IMR-90 (cell line): ENCODE measurements around the gene CES4A. TPM values are rescaled to one million over a fixed set of nuclear protein-coding genes. Genes with fewer than 3 reads are reported as not detected.

Experiments used
- ATAC-seq: fragments of 200-7000 bp; cut with Tn5 transposase; 2 replicates; pipeline ENCODE4 v1.9.1; 2020; ENCODE audit warnings: low read depth, mild to moderate bottlenecking, moderate library complexity
- BruUV-seq: library from RNA; stranded (reverse); fragments of 400-500 nt; replicated peaks from 2 replicates; lab custom pipeline; 2021; lab: Mats Ljungman, UMichigan
- CTCF ChIA-PET: fragments of 300-600 bp; formaldehyde crosslinking; extraction: SDS; loops from one replicate; lab custom pipeline; 2021; ENCODE audit warnings: antibody characterized with exemption; lab: Yijun Ruan, JAX
- POLR2A ChIA-PET: fragments of 300-600 bp; sonication (Branson Sonifier 250); formaldehyde crosslinking; loops from one replicate; lab custom pipeline; 2022; ENCODE audit warnings: antibody characterized with exemption; ENCODE audit not compliant: unreplicated experiment; lab: Charles Lee
- DNase-seq: peaks from one replicate; pipeline ENCODE4 v3.0.0; 2013
- H2AFZ ChIP-seq: replicated peaks from 2 replicates; pipeline ENCODE3; 2013; ENCODE audit warnings: low read length, mild to moderate bottlenecking; ENCODE audit not compliant: poor library complexity
- H2AK5ac ChIP-seq: 2 replicates; pipeline ENCODE4 v1.6.1; 2013; ENCODE audit warnings: low read depth, low read length, inconsistent platforms
- H2AK9ac ChIP-seq: replicated peaks from 2 replicates; pipeline ENCODE3; 2013; ENCODE audit warnings: mild to moderate bottlenecking, low read depth, low read length, moderate library complexity; ENCODE audit not compliant: poor library complexity
- H2BK120ac ChIP-seq: 2 replicates; pipeline ENCODE4 v1.6.1; 2013; ENCODE audit warnings: low read depth, low read length, inconsistent platforms
- H2BK15ac ChIP-seq: 3 replicates; pipeline ENCODE4 v1.6.1; 2013; ENCODE audit warnings: low read depth, low read length, inconsistent platforms
- H2BK20ac ChIP-seq: 2 replicates; pipeline ENCODE4 v1.6.1; 2013; ENCODE audit warnings: low read depth, mild to moderate bottlenecking, inconsistent platforms, low read length, moderate library complexity
- H2BK5ac ChIP-seq: 2 replicates; pipeline ENCODE4 v1.6.1; 2013; ENCODE audit warnings: mild to moderate bottlenecking, low read depth, low read length, inconsistent platforms; ENCODE audit not compliant: poor library complexity, severe bottlenecking
- H3K14ac ChIP-seq: replicated peaks from 2 replicates; pipeline ENCODE4 v1.6.1; 2013; ENCODE audit warnings: low read depth, low read length, inconsistent platforms
- H3K18ac ChIP-seq: 2 replicates; pipeline ENCODE4 v1.6.1; 2013; ENCODE audit warnings: low read depth, low read length, control low read depth
- H3K23ac ChIP-seq: 2 replicates; pipeline ENCODE4 v1.6.1; 2013; ENCODE audit warnings: low read depth, low read length, inconsistent platforms
- H3K27ac ChIP-seq: 2 replicates; pipeline ENCODE4 v1.5.1; 2013; ENCODE audit warnings: mild to moderate bottlenecking, control low read depth, low read length; ENCODE audit not compliant: insufficient read depth
- H3K27me3 ChIP-seq: 2 replicates; pipeline ENCODE4 v1.6.1; 2013; ENCODE audit warnings: low read length; ENCODE audit not compliant: control insufficient read depth, insufficient read depth
- H3K36me3 ChIP-seq: 2 replicates; pipeline ENCODE4 v1.6.1; 2013; ENCODE audit warnings: low read length, mixed read lengths; ENCODE audit not compliant: control insufficient read depth, insufficient read depth
- H3K4ac ChIP-seq: 2 replicates; pipeline ENCODE4 v1.6.1; 2013; ENCODE audit warnings: low read depth, low read length, inconsistent platforms
- H3K4me1 ChIP-seq: 2 replicates; pipeline ENCODE4 v1.6.1; 2013; ENCODE audit warnings: low read length, mixed read lengths; ENCODE audit not compliant: control insufficient read depth, insufficient read depth
- H3K4me2 ChIP-seq: 2 replicates; pipeline ENCODE4 v1.6.1; 2013; ENCODE audit warnings: low read depth, mild to moderate bottlenecking, control low read depth, low read length, moderate library complexity
- H3K4me3 ChIP-seq: 2 replicates; pipeline ENCODE4 v1.5.1; 2013; ENCODE audit warnings: low read depth, mild to moderate bottlenecking, control low read depth, low read length, moderate library complexity; ENCODE audit not compliant: insufficient read depth
- H3K56ac ChIP-seq: 2 replicates; pipeline ENCODE4 v1.6.1; 2013; ENCODE audit warnings: low read length, inconsistent platforms; ENCODE audit not compliant: insufficient read depth; ENCODE audit errors: extremely low read depth
- H3K79me1 ChIP-seq, 2 experiments: 2 replicates each; pipeline ENCODE4 v1.6.1; 2013; ENCODE audit warnings: low read length in 2 of 2, inconsistent platforms in 1 of 2, low read depth in 1 of 2
- H3K9ac ChIP-seq: 2 replicates; pipeline ENCODE4 v1.6.1; 2013; ENCODE audit warnings: low read depth, low read length, control low read depth
- H3K9me1 ChIP-seq: 2 replicates; pipeline ENCODE4 v1.6.1; 2013; ENCODE audit warnings: low read length, inconsistent platforms; ENCODE audit not compliant: insufficient read depth
- H3K9me3 ChIP-seq: 2 replicates; pipeline ENCODE4 v1.6.1; 2013; ENCODE audit warnings: low read length; ENCODE audit not compliant: control insufficient read depth, insufficient read depth
- H4K20me1 ChIP-seq: 2 replicates; pipeline ENCODE4 v1.6.1; 2013; ENCODE audit warnings: low read length, inconsistent platforms; ENCODE audit not compliant: insufficient read depth
- H4K5ac ChIP-seq: 2 replicates; pipeline ENCODE4 v1.6.1; 2013; ENCODE audit warnings: mild to moderate bottlenecking, low read depth, low read length, control low read depth
- H4K8ac ChIP-seq, 2 experiments: 2 replicates each; pipeline ENCODE4 v1.6.1; 2013; ENCODE audit warnings: low read depth in 2 of 2, low read length in 2 of 2, control low read depth in 1 of 2, inconsistent platforms in 1 of 2
- H4K91ac ChIP-seq: 2 replicates; pipeline ENCODE4 v1.6.1; 2013; ENCODE audit warnings: low read depth, low read length, inconsistent platforms; ENCODE audit not compliant: insufficient read depth
- BHLHE40 ChIP-seq: fragments of 150-350 bp; IDR thresholded peaks from 2 replicates; pipeline ENCODE4 v1.6.1; 2016; ENCODE audit warnings: mild to moderate bottlenecking, low read depth, low read length
- CEBPB ChIP-seq: IDR thresholded peaks from 2 replicates; pipeline ENCODE4 v1.6.1; 2012; ENCODE audit warnings: low read depth, low read length, improper control_type of control experiment
- CHD1 ChIP-seq: IDR thresholded peaks from 2 replicates; pipeline ENCODE4 v1.6.1; 2012; ENCODE audit warnings: low read depth, low read length, improper control_type of control experiment
- CTCF ChIP-seq: conservative IDR thresholded peaks from 2 replicates; pipeline ENCODE4 v1.5.1; 2012; ENCODE audit warnings: mild to moderate bottlenecking, low read depth, low read length, improper control_type of control experiment
- ELK1 ChIP-seq: fragments of 150-350 bp; IDR thresholded peaks from 2 replicates; pipeline ENCODE4 v1.6.1; 2016; ENCODE audit warnings: low read depth, mild to moderate bottlenecking, low read length, moderate library complexity, borderline replicate concordance
- FOS ChIP-seq: fragments of 150-350 bp; IDR thresholded peaks from 2 replicates; pipeline ENCODE4 v1.6.1; 2016; ENCODE audit warnings: low read depth, low read length
- MAFK ChIP-seq: IDR thresholded peaks from 2 replicates; pipeline ENCODE4 v1.6.1; 2012; ENCODE audit warnings: low read depth, low read length, improper control_type of control experiment
- MAZ ChIP-seq: IDR thresholded peaks from 2 replicates; pipeline ENCODE4 v1.6.1; 2012; ENCODE audit warnings: low read depth, mild to moderate bottlenecking, low read length, improper control_type of control experiment, moderate library complexity, borderline replicate concordance
- MXI1 ChIP-seq: IDR thresholded peaks from 2 replicates; pipeline ENCODE4 v1.6.1; 2012; ENCODE audit warnings: low read depth, mild to moderate bottlenecking, low read length, moderate library complexity, borderline replicate concordance
- NFE2L2 ChIP-seq: fragments of 150-350 bp; IDR thresholded peaks from 2 replicates; pipeline ENCODE4 v1.6.1; 2016; ENCODE audit warnings: low read depth, mild to moderate bottlenecking, low read length
- POLR2A ChIP-seq: IDR thresholded peaks from 2 replicates; pipeline ENCODE4 v1.6.1; 2012; ENCODE audit warnings: mild to moderate bottlenecking, low read depth, low read length
- RAD21 ChIP-seq: IDR thresholded peaks from 2 replicates; pipeline ENCODE4 v1.6.1; 2012; ENCODE audit warnings: low read length, improper control_type of control experiment
- RCOR1 ChIP-seq: IDR thresholded peaks from 2 replicates; pipeline ENCODE4 v1.6.1; 2012; ENCODE audit warnings: mild to moderate bottlenecking, low read length, improper control_type of control experiment; ENCODE audit not compliant: insufficient replicate concordance
- RFX5 ChIP-seq: IDR thresholded peaks from 2 replicates; pipeline ENCODE4 v1.8.0; 2012; ENCODE audit warnings: low read depth, mild to moderate bottlenecking, low read length, moderate library complexity
- SMC3 ChIP-seq: fragments of 150-350 bp; IDR thresholded peaks from 2 replicates; pipeline ENCODE4 v1.6.1; 2016; ENCODE audit warnings: low read depth, mild to moderate bottlenecking, antibody characterized with exemption, low read length, moderate library complexity
- USF2 ChIP-seq: fragments of 150-350 bp; IDR thresholded peaks from 2 replicates; pipeline ENCODE4 v1.6.1; 2017; ENCODE audit warnings: mild to moderate bottlenecking, antibody characterized with exemption, low read length, low read depth
- WGBS, 2 experiments: methylation state at CpG; one replicate each; pipeline versions ENCODE4 v1.1.5 to v1.1.7; 2013; ENCODE audit warnings: missing lambda C conversion rate in 2 of 2; ENCODE audit not compliant: insufficient read length in 1 of 2; ENCODE audit errors: extremely low coverage in 2 of 2; 5-methylcytosine and 5-hydroxymethylcytosine counted together
- dilution Hi-C: fragments of 300-500 bp; cut with HindIII; formaldehyde crosslinking; loops from one replicate; pipeline ENCODE4 v1.14.3; 2018; ENCODE audit warnings: low sequenced_read_pairs; ENCODE audit not compliant: unreplicated experiment
- in situ Hi-C: fragments of 300-500 bp; cut with MboI; formaldehyde crosslinking; loops from 3 replicates; pipeline ENCODE4 v1.14.3; 2019; ENCODE audit warnings: low sequenced_read_pairs, inconsistent platforms, mixed read lengths
- intact Hi-C: fragments of 100-400 bp; cut with micrococcal nuclease; formaldehyde crosslinking; loops from 2 replicates; pipeline ENCODE4 v1.10.0; 2022
- polyA plus RNA-seq, 3 experiments: library from polyadenylated mRNA; depleted of rRNA; stranded (reverse); fragments of >200 nt; gene quantifications; 2 replicates each; pipeline ENCODE4 v1.2.3, GENCODE V29; 2012; ENCODE audit warnings: low replicate concordance in 1 of 3
- total RNA-seq: library from RNA; depleted of rRNA; stranded (reverse); fragments of >200 nt; gene quantifications from 2 replicates; pipeline ENCODE4 v1.2.3, GENCODE V29; 2012

The CES4A gene
- total and polyA plus RNA-seq, 2 of the 4 experiments (the other 2 are of a cell fraction), result 0.72 to 4.7 TPM

GRCh38 chr16:66949472-66949871, 38.9 kb upstream of the CES4A start:
- Histone ChIP-seq H4K20me1 (no peaks in the 10 kb centered on the region), H4K8ac (no peak overlapping the region), H3K14ac (no peak overlapping the region), H3K9me1 (no peaks in the 10 kb centered on the region), H3K27ac (no peak overlapping the region), H3K56ac (no peak overlapping the region), H2AK5ac (no peak overlapping the region), H3K23ac (no peak overlapping the region), H3K4ac (no peak overlapping the region), H3K27me3 (peaks cover 16% of the 10 kb centered on the region; the same call in 1 of the 2 replicates), H4K91ac (no peak overlapping the region), H2BK15ac (no peak overlapping the region), H3K36me3 (no peaks in the 10 kb centered on the region), H2AFZ (no peak overlapping the region), H3K4me3 (no peak overlapping the region), H2BK20ac (no peak overlapping the region), H3K18ac (no peak overlapping the region), H2AK9ac (no peak overlapping the region), H2BK120ac (no peak overlapping the region), H3K4me1 (peaks cover 6% of the 10 kb centered on the region), H3K9ac (no peak overlapping the region), H3K79me1 (no peaks in the 10 kb centered on the region), H3K9me3 (peaks cover 2% of the 10 kb centered on the region; the same call in 1 of the 2 replicates), H4K5ac (no peak overlapping the region), H2BK5ac (no peak overlapping the region), H3K4me2 (no peak overlapping the region)
- BruUV-seq, result no TSS peak
- no peak for TF ChIP-seq RCOR1
- TF ChIP-seq BHLHE40, result no peak
- TF ChIP-seq NFE2L2, result no peak
- TF ChIP-seq RFX5, result no peak
- TF ChIP-seq MXI1, result no peak
- TF ChIP-seq MAFK, result no peak
- TF ChIP-seq ELK1, result no peak
- TF ChIP-seq CTCF, result no peak
- TF ChIP-seq RAD21, result no peak
- TF ChIP-seq SMC3, result no peak
- TF ChIP-seq POLR2A, result no peak
- no peak for TF ChIP-seq CHD1
- no peak for TF ChIP-seq CEBPB
- no peak for TF ChIP-seq USF2
- no peak for TF ChIP-seq MAZ
- TF ChIP-seq FOS, result no peak
- intact Hi-C loops (no loop called here), dilution Hi-C loops (no loop called here), in situ Hi-C loops (no loop called here)
- WGBS, 2 experiments, result 86% methylated on average over 3 of the region's 6 CpGs; no CpG with 5 or more reads in 1 of the 2 experiments
- no peak for ATAC-seq
- ChIA-PET CTCF (interaction anchor here (1.5 kb wide), 1 partner anchor 12 kb away, joined by 4 read pairs; the partner anchor contains the start of gene CES3), POLR2A (interaction anchor here (0.7 kb wide), 1 partner anchor 63 kb away, joined by 10 read pairs; no protein-coding TSS in a partner anchor)
- no peak for DNase-seq
